ENCODE results near the gene TNIK. TPM values are rescaled to one million over a fixed set of nuclear protein-coding genes. Genes with fewer than 3 reads are reported as not detected.

TNIK gene
- polyA plus RNA-seq, 4 donors: 15.8 to 20.1 (median 17.4) TPM

- DNase-seq (ENCODE audit: low read depth in 4 of 4, low spot score in 2 of 4): no peak
Observed at GRCh38 chr3:171347301-171348039, 112.7 kb downstream of the TNIK start.

DNA sequence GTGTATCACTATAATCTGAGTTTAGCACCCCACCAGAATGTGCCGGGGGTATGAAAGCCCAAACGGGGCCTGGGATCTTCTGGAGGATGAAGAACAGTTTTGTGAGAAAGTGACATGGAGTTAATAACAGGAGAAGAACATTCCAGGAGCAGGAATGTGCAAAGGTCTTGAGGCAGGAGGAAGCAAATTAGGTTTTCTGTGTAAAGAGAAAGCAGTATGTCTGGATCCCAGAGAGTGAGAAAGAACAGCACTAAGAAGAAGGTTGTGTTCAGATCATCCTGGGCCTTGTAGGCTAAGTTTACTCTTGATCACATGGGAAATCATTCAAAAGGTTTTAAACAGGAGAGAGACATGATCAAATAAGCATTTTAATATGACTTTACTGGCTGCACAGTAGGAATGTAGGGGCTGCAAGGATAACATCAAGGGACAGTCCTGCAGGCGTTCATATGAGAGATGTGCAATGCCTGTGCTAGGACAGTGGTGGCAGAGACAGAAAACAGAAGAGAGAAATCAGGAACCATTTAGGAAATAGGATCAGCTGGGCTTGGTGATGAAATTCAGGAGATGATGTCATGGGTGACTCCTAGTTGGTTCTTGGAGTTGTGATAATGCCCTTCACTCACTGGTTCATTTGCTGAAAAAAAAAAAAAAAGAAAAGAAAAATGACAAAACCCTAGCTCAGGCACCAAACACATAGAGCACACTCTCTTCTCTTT, 113.5 kb downstream of the TNIK start:
- DNase-seq (ENCODE audit: low read depth in 4 of 4, low spot score in 2 of 4): no peak

DNA sequence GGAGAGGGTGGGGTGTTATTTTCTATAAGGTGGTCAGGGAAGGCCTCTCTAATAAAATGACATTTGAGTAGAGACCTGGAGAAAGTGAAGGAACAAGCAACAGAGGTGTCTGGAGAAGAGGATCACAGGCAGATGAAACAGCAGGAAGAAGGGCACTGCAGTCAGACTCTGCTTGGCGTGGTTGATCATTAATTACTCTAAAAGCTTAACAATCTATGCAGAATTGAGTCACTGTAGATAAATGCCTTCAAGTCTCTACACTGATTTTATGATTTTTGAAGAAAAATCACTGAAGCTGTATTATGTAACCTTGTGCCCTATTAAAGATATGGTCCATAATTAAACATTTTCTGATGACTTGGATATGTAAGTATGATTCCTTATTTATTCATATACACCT, 114.2 kb downstream of the TNIK start:
- no peak for DNase-seq (ENCODE audit: low read depth in 4 of 4, low spot score in 2 of 4)

- no peak for DNase-seq (ENCODE audit: low read depth in 4 of 4, low spot score in 2 of 4)
Observed at GRCh38 chr3:171345107-171345843, 114.9 kb downstream of the TNIK start.

- no peak for DNase-seq (ENCODE audit: low read depth in 4 of 4, low spot score in 2 of 4)
Observed at GRCh38 chr3:171343693-171344092, 116.5 kb downstream of the TNIK start.

DNA sequence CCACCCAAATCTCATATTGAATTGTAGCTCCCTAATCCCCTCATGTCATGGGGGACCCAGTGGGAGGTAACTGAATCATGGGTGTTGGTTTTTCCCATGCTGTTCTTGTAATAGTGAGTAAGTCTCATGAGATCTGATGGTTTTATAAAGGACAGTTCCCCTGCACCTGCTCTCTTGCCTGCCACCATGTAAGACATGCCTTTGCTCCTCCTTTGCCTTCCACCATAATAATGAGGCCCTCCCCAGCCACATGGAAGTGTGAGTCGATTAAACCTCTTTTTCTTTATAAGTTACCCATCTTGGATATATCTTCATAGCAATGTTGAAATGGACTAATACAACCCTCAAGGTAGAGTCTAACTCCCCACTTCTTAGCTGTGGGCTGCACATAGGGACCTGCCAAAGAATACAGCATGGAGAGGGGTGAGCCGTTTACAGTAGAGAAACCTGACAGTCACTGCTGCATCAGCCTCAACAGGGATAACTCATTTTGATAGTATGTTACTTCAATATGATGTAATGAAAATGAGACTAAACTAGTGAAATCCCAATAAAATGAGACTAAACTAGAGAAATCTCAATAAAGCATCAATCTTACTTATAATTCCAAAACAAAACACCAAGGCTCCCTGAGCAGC, 117.3 kb downstream of the TNIK start:
- no peak for DNase-seq (ENCODE audit: low read depth in 4 of 4, low spot score in 2 of 4)

DNA sequence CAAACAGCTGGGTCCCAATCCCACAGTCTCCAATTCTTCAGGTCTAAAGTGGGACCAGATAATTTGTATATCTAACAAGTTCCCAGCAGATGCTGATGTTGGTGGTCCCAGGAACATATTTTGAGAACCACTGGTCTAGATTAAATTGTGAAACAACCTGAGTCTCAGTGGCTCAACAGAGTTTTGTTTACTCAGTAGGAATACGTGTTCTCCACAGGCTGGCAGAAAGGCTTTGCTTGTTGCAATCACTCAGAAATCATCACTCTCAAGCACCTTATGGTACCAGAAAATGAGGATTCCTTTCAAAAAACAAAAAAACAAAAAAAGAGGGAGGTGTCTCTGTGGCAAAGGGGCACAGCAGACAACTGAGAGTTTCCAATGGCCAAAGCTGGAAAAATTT, 118.0 kb downstream of the TNIK start:
- no peak for DNase-seq (ENCODE audit: low read depth in 4 of 4, low spot score in 2 of 4)

DNA sequence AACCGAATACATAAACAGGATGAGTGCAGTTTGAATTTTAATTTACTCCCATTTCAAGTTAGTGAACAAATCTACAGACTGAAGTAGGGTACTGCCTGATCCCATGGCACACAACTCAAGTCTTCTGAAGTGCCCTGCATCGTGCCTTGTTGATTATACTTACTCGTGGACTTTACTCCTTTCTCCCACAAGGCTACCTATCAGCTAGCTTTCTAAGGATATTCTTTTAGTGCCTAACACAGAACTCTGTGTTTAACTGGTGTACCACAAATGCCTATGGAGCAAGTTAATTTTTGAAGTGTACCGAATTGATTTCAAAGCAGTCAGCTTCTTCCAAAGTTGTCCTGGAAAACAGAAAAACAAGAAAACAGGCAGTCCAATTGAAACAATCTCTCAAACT, 119.8 kb downstream of the TNIK start:
- DNase-seq (ENCODE audit: low read depth in 4 of 4, low spot score in 2 of 4): no peak

- no peak for DNase-seq (ENCODE audit: low read depth in 4 of 4, low spot score in 2 of 4)
Observed at GRCh38 chr3:171339598-171339997, 120.6 kb downstream of the TNIK start.

GRCh38 chr3:171336406-171336805, 123.8 kb downstream of the TNIK start:
- no peak for DNase-seq (ENCODE audit: low read depth in 4 of 4, low spot score in 2 of 4)

- no peak for DNase-seq (ENCODE audit: low read depth in 4 of 4, low spot score in 2 of 4)
Observed at GRCh38 chr3:171335559-171335958, 124.6 kb downstream of the TNIK start.

DNA sequence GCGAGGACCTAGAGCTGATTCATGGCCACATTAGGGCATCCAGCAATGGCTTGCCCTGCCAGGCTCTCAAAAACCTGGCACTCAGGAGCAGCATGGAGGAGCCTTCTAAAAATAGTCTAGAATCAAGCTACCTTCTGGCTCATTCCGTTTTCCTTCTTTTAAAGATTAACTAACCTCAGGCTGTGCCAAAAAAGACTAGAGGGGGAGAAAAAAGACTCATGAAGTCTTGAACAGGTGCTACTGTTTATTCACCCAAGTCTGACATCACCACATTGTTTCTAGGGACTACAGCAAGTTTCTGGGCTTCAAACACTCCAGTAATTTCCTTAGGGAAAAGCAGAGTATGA, 125.8 kb downstream of the TNIK start:
- DNase-seq (ENCODE audit: low read depth in 4 of 4, low spot score in 2 of 4): peak in 1 of 4 donors; percentile 46

GRCh38 chr3:171333784-171334464, 126.3 kb downstream of the TNIK start:
- no peak for DNase-seq (ENCODE audit: low read depth in 4 of 4, low spot score in 2 of 4)

DNA sequence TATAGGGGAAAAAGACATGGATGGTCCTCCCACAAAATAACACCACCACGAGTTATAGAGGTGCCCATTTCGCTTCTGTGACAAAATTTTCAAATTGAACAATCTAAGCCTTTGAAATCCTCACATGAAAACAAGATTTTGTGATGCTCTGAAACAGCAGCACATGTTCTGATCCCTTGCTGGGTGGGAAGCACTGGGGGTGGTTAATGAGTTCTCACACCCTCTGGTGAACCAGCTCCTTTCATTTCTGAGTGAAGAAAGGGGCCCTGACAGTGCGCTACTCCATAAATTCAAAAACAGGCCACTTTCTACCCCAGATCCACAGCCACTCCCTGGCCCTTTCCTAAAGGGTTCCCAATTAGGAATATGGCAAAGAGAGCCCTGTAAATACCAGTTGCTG, 129.3 kb downstream of the TNIK start:
- DNase-seq (ENCODE audit: low read depth in 4 of 4, low spot score in 2 of 4): no peak

- no peak for DNase-seq (ENCODE audit: low read depth in 4 of 4, low spot score in 2 of 4)
Observed at GRCh38 chr3:171329746-171330145, 130.5 kb downstream of the TNIK start.

DNA sequence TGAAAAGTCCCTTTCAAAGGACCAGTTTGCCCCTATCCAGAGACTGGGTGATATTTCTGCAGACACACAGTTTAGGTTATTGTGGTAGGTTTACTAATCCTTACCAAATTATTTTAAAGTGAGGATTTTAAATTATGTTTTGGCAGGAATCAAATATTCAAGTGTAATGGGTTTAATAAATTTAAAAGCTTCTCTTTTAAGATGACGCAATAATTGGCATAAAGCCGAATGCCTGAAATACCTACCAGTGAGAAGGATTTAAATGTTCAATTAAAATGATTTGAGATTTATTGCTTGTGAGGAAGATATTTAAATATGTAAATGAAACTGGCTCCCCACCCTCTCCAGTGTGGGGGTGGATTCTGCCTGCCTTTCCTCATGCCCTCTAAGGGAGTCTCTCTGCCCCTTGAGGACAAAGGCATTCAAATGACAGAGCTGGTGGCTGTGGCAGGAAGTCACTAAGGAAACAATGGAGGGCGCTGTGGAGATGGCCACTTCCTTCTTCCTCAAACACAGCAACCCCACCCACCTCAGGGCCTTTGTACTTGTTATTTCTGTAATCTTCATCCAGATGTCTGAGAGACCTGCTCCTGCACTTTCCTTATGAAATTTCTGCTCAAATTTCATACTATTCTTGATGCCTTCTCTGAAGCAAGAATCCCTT, 131.7 kb downstream of the TNIK start:
- DNase-seq (ENCODE audit: low read depth in 4 of 4, low spot score in 2 of 4): no peak

- DNase-seq (ENCODE audit: low read depth in 4 of 4, low spot score in 2 of 4): no peak
Observed at GRCh38 chr3:171327441-171328174, 132.6 kb downstream of the TNIK start.

DNA sequence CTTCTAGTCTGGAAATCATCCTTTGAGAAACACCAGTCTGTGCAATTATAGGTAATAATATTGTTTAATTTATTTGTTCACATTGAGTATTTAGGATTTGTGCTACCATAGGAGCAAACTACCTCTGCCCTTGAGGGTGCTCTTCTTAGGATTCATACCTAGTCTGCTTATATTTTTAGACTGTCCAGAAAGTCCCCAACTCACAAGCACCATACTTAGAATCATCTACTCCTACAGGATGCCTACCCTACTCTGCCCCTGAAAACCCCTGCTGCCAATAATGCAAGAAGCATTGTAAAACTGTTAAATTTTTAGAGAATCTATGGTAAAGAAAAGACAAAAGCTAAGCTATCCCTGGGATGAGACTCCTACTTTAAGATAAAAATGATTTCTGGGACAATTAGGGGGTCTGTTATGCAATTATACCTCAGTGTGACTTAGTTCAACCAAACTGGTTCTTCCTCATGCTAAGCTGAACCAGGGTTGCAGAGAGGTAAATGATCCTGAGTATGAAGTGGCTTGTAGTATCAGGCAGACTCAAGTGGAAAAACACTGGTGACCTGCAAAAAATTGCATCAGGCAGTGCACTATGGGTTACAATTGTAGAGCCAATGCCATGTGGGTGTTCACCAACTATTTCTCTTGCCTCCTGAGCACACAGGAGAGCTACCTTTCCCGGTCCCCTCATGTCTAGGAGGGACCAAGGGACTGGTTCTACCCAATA, 133.3 kb downstream of the TNIK start:
- DNase-seq (ENCODE audit: low read depth in 4 of 4, low spot score in 2 of 4): no peak
